GM13977 (cell line): Measurements from ENCODE around the gene TRMT1.
A peak's percentile ranks its signal among the peaks of the same experiment; 100 is the strongest.

ENCODE experiments used
- DNase-seq: peaks from one replicate; pipeline ENCODE4 v3.0.0; 2012; ENCODE audit warnings: low spot score
- in situ Hi-C: fragments of 300-500 bp; cut with MboI; formaldehyde crosslinking; loops from one replicate; pipeline ENCODE4 v1.12.0; 2022; ENCODE audit warnings: low sequenced_read_pairs, low pct_unique_long_range_greater_than_20kb, mixed read lengths, inconsistent platforms; ENCODE audit not compliant: unreplicated experiment
- TF ChIP-seq, protein P1 (sequence below): IDR thresholded peaks from 2 replicates; pipeline ENCODE4 v1.5.1; 2012; ENCODE audit warnings: mild to moderate bottlenecking, control low read depth; ENCODE audit not compliant: insufficient read depth; ENCODE audit errors: extremely low read depth, missing control alignments

The TRMT1 gene

DNA sequence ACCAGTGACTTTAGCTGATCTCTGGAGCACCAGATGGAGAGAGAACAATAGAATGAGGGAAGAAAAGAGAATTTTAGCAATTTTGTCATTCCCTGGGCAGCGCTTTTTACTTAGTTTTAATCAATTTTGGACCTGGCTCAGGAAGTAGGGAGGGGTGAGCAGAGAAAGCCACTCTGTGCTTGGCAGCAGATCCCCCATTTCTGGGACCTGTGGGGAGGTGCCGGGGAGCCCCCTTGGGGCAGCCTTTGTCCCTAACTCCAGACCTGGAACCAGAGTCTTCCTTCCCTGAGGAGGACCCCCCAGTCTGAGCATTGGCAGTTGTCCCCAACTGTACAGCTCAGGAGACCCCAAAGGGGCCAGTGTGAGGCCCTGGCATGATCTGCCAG, 24.4 kb downstream of the TRMT1 start:
- in situ Hi-C loops: loop anchor here (5.0 kb wide), 1 partner anchor 115 kb away; no protein-coding TSS in a partner anchor
- no peak for DNase-seq
- TF ChIP-seq, protein P1, sequence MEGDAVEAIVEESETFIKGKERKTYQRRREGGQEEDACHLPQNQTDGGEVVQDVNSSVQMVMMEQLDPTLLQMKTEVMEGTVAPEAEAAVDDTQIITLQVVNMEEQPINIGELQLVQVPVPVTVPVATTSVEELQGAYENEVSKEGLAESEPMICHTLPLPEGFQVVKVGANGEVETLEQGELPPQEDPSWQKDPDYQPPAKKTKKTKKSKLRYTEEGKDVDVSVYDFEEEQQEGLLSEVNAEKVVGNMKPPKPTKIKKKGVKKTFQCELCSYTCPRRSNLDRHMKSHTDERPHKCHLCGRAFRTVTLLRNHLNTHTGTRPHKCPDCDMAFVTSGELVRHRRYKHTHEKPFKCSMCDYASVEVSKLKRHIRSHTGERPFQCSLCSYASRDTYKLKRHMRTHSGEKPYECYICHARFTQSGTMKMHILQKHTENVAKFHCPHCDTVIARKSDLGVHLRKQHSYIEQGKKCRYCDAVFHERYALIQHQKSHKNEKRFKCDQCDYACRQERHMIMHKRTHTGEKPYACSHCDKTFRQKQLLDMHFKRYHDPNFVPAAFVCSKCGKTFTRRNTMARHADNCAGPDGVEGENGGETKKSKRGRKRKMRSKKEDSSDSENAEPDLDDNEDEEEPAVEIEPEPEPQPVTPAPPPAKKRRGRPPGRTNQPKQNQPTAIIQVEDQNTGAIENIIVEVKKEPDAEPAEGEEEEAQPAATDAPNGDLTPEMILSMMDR: no peak

DNA sequence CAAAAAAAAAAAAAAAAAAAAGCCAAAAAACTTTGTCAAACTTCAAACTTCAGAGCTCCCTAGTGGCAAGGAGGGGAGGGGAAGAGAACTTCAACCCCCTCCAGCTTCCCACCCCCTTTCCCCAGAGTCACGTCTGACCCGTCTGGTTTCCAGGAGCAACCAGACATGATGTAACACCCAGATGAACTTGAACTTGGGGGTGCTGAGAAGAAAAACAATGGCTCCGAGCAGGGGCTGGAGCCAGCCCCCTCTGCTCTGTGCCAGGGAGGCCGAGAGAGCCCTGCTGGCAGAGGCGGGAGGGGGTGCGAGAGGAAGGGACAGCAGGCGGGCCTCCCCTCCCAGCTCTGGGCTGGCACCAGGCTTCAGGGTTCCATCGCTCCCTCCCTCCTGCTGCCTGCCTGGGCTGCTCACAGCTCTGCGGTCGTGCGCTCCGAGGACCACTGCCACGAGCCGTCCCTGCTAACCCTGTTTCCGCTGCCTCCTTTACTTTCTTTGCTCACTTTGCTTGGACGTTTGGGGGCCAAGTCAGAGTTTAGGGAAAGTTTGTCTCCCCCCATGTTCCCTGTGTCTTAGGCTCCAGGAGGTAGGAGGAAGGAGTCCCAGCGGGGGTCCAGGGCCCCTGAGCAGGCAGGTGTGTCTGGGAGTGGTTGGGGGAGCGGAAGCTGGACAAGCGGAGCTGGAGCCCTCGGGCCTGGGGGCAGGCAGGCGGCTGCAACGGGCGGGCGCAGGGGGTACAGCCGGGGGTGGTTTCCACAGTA, 25.0 kb downstream of the TRMT1 start:
- TF ChIP-seq, protein P1: no peak
- DNase-seq: no peak
- in situ Hi-C loops: loop anchor here (5.0 kb wide), 1 partner anchor 114 kb away; no protein-coding TSS in a partner anchor

DNA sequence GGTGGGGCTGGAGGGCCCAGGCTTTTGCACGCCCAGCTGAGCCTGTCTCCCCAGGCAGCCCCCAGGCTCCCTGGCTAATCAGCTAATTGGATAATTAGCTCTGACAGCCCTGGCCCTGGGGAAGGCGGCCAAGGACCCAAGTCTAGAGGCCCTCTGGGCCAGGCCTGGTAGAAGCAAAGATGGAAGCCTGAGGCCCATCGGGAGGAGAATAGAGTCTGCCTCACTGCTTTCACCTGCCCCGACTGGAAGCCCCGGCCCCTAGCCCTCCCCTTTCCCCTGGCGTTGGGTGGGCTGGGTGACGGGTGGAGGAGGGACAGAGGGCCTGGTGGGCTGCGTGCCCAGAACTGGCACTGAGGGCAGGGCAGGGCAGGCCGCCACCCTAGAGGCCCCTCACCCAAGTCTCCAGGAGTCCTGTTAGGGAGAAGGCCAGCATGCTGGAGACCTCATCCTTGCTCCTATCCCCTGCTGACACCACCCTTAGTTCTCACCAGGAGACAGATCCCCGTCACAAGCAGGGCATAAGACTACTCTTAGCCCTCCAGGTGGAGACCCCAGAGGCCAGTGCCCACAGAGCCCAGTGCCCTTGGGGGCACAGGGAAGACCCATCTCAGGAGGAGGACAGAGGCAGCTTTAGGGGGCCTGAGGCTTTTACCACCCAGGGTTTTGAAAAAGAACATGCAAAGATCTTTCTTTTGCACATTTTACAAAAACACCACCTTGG, 25.9 kb downstream of the TRMT1 start:
- in situ Hi-C loops: loop anchor here (5.0 kb wide), 1 partner anchor 113 kb away; no protein-coding TSS in a partner anchor
- DNase-seq: no peak
- TF ChIP-seq, protein P1: no peak

DNA sequence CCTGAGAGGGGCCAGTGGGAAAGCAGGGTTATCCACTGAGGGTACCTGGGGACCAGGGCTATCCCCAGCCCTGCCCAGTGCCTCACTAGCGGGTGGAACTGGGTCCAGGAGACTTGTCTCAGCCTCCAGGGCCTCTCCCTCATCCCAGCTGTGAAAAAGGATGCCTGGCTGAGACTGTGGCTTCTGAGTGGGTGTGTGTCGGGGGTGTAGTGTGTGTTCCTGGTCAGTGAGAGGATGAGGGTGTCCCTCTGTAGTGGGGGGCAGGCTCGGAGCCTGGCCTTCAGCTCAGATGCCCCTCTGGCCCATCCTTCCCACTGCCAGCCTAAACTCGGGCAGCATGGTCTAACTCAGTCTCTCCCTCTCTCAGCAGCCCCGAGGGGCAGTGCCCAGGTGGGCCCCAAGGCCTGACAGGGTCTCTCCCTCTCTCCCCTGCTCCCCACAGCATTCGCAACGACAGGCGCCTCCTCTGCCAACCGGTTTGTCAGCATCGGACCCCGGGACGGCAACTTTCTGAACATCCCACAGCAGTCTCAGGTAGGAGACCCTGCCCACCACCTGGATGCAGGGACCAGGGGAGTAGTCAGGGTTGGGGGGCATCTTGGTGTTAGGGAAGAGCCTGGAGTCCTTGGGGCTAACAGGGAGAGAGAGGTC, 26.6 kb downstream of the TRMT1 start:
- TF ChIP-seq, protein P1: no peak
- no peak for DNase-seq
- in situ Hi-C loops: loop anchor here (5.0 kb wide), 1 partner anchor 113 kb away; no protein-coding TSS in a partner anchor

DNA sequence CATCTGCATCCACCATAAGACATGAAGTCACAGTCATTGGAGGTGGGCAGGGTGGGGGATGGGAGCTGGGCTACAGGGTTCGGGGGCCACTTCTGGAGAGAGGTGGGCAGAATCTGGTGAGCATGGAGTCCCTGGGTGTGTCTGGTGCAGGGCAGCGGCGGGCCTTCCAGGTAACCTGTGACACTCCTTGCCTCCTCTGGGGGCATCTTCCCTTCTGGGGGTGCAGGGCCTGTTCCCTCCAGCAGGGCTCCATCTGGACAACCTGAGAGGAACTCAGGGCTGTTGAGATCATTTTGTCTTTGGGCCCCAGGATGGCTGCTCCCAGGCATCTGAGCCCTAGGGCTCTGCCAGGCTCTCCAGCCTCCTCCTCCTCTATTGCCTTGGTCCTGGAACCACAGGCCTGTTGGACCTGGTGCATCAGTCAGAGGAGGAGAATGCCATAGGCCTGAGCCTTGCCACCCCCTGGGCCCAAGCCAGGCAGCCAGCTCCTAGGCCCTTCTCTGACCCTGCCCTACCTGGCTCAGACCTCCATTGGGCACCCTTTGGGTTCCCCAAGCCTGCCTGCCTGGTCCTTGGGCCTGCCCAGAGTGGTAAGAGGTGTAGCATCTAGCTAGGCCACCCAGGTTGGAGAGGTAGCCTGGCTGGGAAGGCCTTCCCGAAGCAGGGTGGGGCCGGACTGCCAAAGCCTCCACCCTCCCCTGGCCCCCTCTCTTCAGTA, 27.2 kb downstream of the TRMT1 start:
- in situ Hi-C loops: no loop called here
- DNase-seq: peak; percentile 62
- TF ChIP-seq, protein P1: peak; percentile 16
